SIG-M5 (cell line): ENCODE data around the gene INO80D.
"Not testable (repeated sequence)": the region's sequence is repeated elsewhere in the genome, so short reads cannot be mapped to it uniquely, and the experiment has no call there.

Source experiments
- DNase-seq: peaks from one replicate; lab custom pipeline; 2025; lab: John Stamatoyannopoulos, UW

The INO80D gene

GRCh38 chr2:206084439-206084869 lies 1.5 kb downstream of the INO80D start:
- no peak for DNase-seq

GRCh38 chr2:206083602-206084438 lies 2.2 kb downstream of the INO80D start:
- no peak for DNase-seq

- DNase-seq = no peak
Observed at GRCh38 chr2:206082298-206082843, 3.6 kb downstream of the INO80D start.

DNA sequence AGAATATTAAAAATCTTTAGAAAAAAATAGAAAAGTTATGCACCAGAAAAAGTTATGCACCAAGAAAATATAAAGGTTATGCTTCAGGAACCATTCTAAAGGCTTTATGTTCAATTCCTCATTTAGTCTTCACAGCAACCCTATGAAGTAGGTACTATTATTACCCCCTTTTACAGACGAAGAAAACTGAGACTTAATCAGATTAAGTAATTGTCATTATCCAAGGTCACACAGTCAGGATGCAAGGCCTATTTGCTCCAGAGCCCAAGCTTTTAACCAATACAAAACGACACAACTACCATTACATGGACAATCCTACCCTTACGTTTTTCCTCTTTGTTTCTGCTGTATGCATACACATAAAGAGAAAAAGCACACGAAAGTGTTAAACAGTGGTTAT lies 5.0 kb downstream of the INO80D start:
- no peak for DNase-seq

DNA sequence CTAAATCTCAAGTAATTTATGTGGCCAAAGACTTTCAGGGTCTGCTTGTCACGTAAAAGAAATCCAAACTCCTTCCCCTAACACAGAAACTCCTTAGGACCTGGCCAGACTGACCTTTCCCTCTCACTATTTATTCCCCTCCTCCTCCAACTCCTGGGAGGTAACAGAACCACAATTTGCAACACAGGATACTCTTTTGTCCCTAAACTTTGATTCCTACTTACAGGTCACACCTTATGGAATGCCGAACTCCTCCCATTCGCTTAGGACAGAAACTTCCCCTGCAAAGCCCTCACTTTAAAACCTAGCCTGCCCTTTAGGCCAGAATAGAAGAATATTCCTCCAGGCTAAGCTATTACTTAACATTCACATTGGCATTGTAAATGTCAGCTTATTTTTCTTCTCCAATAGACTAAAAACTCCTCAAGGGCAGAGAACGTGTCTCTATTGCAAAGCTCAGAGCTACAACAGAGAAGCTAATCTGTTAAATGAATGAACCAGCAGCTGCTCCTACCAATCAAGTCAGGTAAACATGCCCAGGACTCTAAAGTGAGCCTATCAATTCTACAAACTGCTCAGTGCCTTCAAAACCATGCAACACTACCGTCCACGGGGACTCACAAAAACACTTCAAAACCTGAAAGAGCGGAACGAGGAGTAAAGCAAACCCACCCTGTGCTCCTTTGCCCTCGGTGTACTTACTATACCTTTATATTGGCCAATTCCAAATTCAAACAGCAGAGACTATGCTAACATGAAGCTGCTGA lies 6.1 kb downstream of the INO80D start:
- DNase-seq = no peak

DNA sequence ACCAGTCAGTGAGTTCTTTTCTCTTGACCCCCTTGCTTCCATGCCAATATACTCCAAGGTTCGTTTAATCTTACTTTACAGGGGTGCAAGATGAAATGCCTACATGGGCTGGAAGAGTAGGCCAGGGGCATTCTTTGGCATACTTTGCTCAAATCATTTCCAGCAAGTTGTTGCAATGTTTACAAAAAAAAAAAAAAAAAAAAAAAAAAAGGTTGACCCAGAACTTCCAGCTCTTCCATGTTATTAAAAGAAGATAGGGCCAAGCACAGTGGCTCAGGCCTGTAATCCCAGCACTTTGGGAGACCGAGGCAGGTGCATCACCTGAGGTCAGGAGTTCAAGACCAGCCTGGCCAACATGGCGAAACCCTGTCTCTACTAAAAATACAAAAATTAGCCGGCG lies 8.1 kb downstream of the INO80D start:
- DNase-seq = not testable (repeated sequence)

DNA sequence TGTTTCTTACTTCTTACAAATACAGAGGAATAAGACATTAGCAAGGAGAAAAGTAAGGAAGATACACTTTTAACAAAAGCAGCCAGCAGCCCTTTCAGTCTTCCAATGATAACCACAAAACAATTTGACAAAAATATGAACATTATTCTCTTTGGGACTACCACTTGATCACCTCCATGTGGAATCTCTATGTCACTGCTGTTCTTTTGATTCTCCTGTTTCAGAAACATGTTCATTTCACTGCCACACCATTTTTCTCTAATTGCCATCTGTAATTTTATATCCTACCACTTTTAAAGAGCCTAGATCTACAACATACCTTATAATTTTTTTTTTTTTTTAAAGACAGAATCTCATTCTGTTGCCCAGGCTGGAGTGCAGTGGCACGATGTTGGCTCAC lies 10.9 kb downstream of the INO80D start:
- DNase-seq = no peak

GRCh38 chr2:206071807-206072206 lies 14.2 kb downstream of the INO80D start:
- DNase-seq = no peak

- no peak for DNase-seq
Observed at GRCh38 chr2:206069417-206069816, 16.6 kb downstream of the INO80D start.

GRCh38 chr2:206068207-206068606 lies 17.8 kb downstream of the INO80D start:
- no peak for DNase-seq

DNA sequence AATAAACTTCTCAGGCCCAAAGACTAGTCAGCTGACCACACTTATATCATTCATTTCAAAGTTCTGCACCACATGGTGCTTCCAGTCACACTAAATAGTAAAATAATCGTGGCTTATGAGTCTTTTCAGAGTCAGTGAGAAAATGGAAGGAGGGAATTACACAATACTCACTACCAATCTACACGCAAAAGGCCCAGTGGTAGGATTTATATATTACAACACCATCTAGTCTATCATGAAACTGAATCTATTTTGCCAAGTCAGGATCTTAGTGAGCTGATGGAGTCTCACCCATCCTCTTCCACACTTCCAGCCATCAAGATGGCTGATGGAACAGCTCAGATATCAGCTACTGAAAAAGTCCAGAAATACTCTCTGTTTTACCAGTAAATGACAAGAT lies 21.9 kb downstream of the INO80D start:
- peak; percentile 11 for DNase-seq

DNA sequence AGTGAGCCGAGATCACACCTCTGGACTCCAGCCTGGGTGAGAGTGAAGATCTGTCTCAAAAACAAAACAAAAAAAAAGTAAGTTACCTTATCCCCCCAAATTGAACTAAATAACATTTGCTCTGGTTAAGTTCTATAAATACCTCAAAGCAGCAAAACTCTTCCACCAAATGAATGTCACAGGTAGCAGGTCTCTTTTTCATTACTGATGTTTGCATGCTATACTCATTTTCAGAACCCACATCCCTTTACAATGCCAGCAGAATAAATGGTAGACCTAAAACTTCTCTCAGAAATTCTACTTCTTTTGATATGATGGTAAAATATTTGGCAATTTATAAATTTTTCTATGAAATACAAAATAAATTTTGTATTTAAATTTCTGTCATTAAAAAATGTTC lies 22.3 kb downstream of the INO80D start:
- DNase-seq = no peak

- no peak for DNase-seq
Observed at GRCh38 chr2:206062724-206063123, 23.2 kb downstream of the INO80D start.

DNA sequence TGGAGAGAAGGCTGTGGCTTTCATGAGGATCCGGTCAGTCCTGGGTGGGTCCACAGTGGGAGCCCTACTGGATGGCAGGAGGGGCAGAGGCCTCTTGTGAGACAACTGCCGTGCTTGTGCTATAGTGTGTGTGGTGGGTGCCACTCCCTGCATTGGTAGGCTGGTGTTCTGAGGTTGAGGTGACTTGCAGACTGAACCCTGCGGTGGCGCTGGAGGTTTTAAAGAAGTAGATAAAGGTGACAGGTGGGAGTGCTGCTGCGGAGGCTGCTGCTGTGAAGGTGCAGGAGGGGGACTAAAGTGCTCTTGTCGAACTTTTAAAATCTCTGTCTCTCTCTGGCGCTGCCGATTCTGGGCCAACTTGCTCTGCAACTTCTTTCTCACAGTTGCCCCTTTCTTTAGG lies 29.7 kb downstream of the INO80D start:
- DNase-seq = no peak

GRCh38 chr2:206054952-206055351 lies 31.0 kb downstream of the INO80D start:
- no peak for DNase-seq

DNA sequence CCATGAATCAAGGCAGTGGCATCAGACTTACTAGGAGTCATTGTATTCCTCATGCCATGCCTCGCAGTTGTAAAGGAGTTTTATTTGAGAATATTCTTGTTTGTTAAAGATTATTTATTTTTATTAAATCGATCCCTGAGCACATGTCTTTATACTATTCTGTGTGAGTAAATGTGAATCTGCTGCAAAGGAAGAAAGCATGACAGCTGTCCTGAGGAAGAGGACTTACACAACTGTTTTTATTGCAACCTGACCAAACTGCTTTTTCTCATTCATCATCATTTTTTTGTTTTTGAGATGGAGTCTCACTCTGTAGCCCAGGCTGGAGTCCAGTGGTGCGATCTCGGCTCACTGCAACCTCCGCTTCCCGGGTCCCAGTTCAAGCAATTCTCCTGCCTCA lies 34.1 kb downstream of the INO80D start:
- DNase-seq = no peak

- DNase-seq = no peak
Observed at GRCh38 chr2:206049392-206049791, 36.6 kb downstream of the INO80D start.

GRCh38 chr2:206045251-206045650 lies 40.7 kb downstream of the INO80D start:
- no peak for DNase-seq

- no peak for DNase-seq
Observed at GRCh38 chr2:206040525-206040924, 45.4 kb downstream of the INO80D start.

GRCh38 chr2:206035393-206035792 lies 50.6 kb downstream of the INO80D start:
- DNase-seq = not testable (repeated sequence)

DNA sequence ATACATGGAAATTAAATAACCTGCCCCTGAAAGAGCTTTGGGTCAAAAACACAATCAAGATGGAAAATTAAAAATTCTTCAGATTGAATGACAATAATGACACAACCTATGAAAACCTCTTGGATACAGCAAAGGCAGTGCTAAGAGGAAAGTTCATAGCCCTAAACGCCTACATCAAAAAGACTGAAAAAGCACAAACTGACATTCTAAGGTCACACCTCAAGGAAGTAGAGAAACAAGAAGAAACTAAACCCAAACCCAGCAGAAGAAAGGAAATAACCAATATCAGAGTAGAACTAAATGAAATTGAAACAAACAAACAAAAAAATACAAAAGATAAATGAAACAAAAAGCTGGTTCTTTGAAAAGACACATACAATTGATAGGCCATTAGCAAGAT lies 52.5 kb downstream of the INO80D start:
- DNase-seq = not testable (repeated sequence)

- DNase-seq = no peak
Observed at GRCh38 chr2:206031950-206032567, 53.9 kb downstream of the INO80D start.
